Caco-2 (cell line): ENCODE results near the gene DZIP1. TPM values are rescaled to one million over a fixed set of nuclear protein-coding genes. Genes with fewer than 3 reads are reported as not detected.

Experiments
- BruUV-seq: library from RNA; stranded (reverse); fragments of 400-500 nt; replicated peaks from 2 replicates; lab custom pipeline; 2021; lab: Mats Ljungman, UMichigan
- CTCF ChIA-PET: fragments of 300-600 bp; sonication (Branson Sonifier 250); formaldehyde crosslinking; loops from one replicate; lab custom pipeline; 2022; ENCODE audit warnings: antibody characterized with exemption; lab: Charles Lee
- POLR2A ChIA-PET: fragments of 300-600 bp; sonication (Branson Sonifier 250); formaldehyde crosslinking; loops from one replicate; lab custom pipeline; 2022; ENCODE audit warnings: antibody characterized with exemption; lab: Charles Lee
- DNase-seq, 2 experiments: peaks; one replicate each; pipeline versions ENCODE4 v3.0.0 to v3.0.0-alpha.2; 2020 to 2022
- H3K27me3 ChIP-seq: replicated peaks from 2 replicates; pipeline ENCODE4 v1.6.0; 2011; ENCODE audit warnings: low read length; ENCODE audit not compliant: control insufficient read depth, insufficient read depth
- H3K36me3 ChIP-seq: 2 replicates; pipeline ENCODE4 v1.5.1; 2011; ENCODE audit warnings: low read length; ENCODE audit not compliant: control insufficient read depth, insufficient read depth
- H3K4me1 ChIP-seq: fragments of 250-450 bp; sonication (Bioruptor Pico); 2 replicates; pipeline ENCODE4 v1.5.1; 2020; ENCODE audit warnings: mild to moderate bottlenecking
- H3K4me3 ChIP-seq: 2 replicates; pipeline ENCODE4 v1.5.1; 2011; ENCODE audit warnings: low read depth, mild to moderate bottlenecking, control low read depth, low read length
- H3K9me3 ChIP-seq: fragments of 250-450 bp; sonication (Bioruptor Pico); 2 replicates; pipeline ENCODE4 v1.5.1; 2020; ENCODE audit warnings: mild to moderate bottlenecking, moderate library complexity
- H3K27ac Mint-ChIP-seq: one replicate; pipeline ENCODE4 v1.8.0; 2022; ENCODE audit warnings: mixed read lengths; ENCODE audit not compliant: unreplicated experiment
- H3K27me3 Mint-ChIP-seq: one replicate; pipeline ENCODE4 v1.8.0; 2022; ENCODE audit warnings: mixed read lengths; ENCODE audit not compliant: insufficient read depth, unreplicated experiment
- H3K36me3 Mint-ChIP-seq: one replicate; pipeline ENCODE4 v1.8.0; 2022; ENCODE audit warnings: mild to moderate bottlenecking, mixed read lengths; ENCODE audit not compliant: insufficient read depth, unreplicated experiment
- H3K4me1 Mint-ChIP-seq: one replicate; pipeline ENCODE4 v1.8.0; 2022; ENCODE audit warnings: low read depth, mixed read lengths; ENCODE audit not compliant: unreplicated experiment
- H3K4me3 Mint-ChIP-seq: one replicate; pipeline ENCODE4 v1.8.0; 2022; ENCODE audit warnings: mild to moderate bottlenecking, moderate library complexity, mixed read lengths; ENCODE audit not compliant: unreplicated experiment
- H3K9me3 Mint-ChIP-seq: one replicate; pipeline ENCODE4 v1.8.0; 2022; ENCODE audit warnings: mixed read lengths; ENCODE audit not compliant: unreplicated experiment
- intact Hi-C: fragments of 100-400 bp; cut with micrococcal nuclease; formaldehyde crosslinking; loops from one replicate; pipeline ENCODE4 v1.10.0; 2022; ENCODE audit not compliant: unreplicated experiment
- total RNA-seq: library from RNA; stranded (reverse); gene quantifications from 2 replicates; pipeline ENCODE4 v1.2.3, GENCODE V29; 2022
- TF ChIP-seq, protein P1 (sequence below), 2 experiments: fragments of 200-600 bp in 1 of 2; IDR thresholded peaks; 1 replicate in 1 of 2; 2 replicates in 1 of 2; pipeline versions ENCODE4 v1.5.1 to v1.8.0; 2011 to 2022; ENCODE audit warnings: antibody characterized with exemption in 1 of 2, control low read depth in 1 of 2, inconsistent platforms in 1 of 2, low read depth in 1 of 2, low read length in 1 of 2, mild to moderate bottlenecking in 1 of 2, moderate library complexity in 1 of 2; ENCODE audit not compliant: insufficient read depth in 1 of 2, severe bottlenecking in 1 of 2, unreplicated experiment in 1 of 2

Gene DZIP1
- total RNA-seq, 1 experiment from 2014 or later, result 6.5 TPM

DNA sequence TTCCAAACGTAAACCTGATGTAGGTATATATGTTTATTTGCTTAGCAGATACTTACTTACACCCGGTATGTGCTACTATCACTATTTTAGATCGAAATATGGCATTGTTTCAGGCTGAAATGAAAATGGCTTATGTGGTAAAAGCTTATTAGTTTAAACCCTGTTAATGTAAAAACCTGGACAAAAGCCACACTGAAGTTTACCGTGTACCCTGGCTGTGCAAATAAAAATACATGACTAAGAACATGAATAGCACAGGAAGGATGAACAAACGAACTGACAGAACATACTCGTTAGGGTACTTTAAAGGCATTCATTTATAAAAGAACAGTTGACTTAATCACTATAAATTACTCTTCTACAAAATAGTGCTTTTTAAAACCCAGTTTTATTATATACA is 85.4 kb downstream of the DZIP1 start:
- no peaks in the 10 kb centered on the region for H3K27me3 ChIP-seq
- POLR2A ChIA-PET, result no interaction called here
- Mint-ChIP-seq H3K27ac (no peak overlapping the region), H3K4me3 (no peak overlapping the region), H3K36me3 (no peaks in the 10 kb centered on the region), H3K27me3 (peaks cover 7% of the 10 kb centered on the region), H3K9me3 (no peaks in the 10 kb centered on the region), H3K4me1 (peaks cover 4% of the 10 kb centered on the region)
- DNase-seq, result no peak
- CTCF ChIA-PET, result no interaction called here
- intact Hi-C loops, result no loop called here
- no TSS peak for BruUV-seq
- no peaks in the 10 kb centered on the region for H3K4me1 ChIP-seq
- TF ChIP-seq, protein P1, sequence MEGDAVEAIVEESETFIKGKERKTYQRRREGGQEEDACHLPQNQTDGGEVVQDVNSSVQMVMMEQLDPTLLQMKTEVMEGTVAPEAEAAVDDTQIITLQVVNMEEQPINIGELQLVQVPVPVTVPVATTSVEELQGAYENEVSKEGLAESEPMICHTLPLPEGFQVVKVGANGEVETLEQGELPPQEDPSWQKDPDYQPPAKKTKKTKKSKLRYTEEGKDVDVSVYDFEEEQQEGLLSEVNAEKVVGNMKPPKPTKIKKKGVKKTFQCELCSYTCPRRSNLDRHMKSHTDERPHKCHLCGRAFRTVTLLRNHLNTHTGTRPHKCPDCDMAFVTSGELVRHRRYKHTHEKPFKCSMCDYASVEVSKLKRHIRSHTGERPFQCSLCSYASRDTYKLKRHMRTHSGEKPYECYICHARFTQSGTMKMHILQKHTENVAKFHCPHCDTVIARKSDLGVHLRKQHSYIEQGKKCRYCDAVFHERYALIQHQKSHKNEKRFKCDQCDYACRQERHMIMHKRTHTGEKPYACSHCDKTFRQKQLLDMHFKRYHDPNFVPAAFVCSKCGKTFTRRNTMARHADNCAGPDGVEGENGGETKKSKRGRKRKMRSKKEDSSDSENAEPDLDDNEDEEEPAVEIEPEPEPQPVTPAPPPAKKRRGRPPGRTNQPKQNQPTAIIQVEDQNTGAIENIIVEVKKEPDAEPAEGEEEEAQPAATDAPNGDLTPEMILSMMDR (IDR thresholded peaks at IDR 0.05; ENCODE audit: insufficient read depth in 1 of 2, low read depth in 1 of 2, low read length in 1 of 2, severe bottlenecking in 1 of 2, unreplicated experiment in 1 of 2), result no peak
- no peaks in the 10 kb centered on the region for H3K36me3 ChIP-seq
- H3K9me3 ChIP-seq, result no peaks in the 10 kb centered on the region
- no peak overlapping the region for H3K4me3 ChIP-seq

DNA sequence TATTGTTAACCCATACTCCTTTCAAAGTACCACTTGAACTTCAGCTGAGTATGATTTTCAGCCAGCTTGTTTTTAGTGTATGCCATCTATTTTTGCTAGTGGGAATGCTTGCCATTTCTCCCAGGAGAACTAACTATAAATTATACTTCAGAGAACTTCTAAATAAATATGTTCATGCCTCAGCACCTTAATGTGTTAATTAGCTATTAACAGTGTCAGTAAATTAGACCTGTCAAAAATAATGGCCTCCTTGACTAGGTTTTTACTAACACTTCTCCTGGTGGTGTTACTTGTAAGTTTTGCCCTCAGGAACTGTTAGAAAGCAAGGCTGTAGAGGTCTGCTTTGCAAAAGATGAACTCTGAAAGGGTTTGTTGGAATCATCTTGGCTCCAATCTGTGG is 87.5 kb downstream of the DZIP1 start:
- ChIA-PET POLR2A (no interaction called here), CTCF (no interaction called here)
- no peaks in the 10 kb centered on the region for H3K9me3 ChIP-seq
- no peaks in the 10 kb centered on the region for H3K36me3 ChIP-seq
- no peak overlapping the region for H3K4me3 Mint-ChIP-seq
- H3K27me3 Mint-ChIP-seq, result peaks cover 2% of the 10 kb centered on the region
- BruUV-seq, result no TSS peak
- H3K9me3 Mint-ChIP-seq, result no peaks in the 10 kb centered on the region
- peaks cover 6% of the 10 kb centered on the region for H3K4me1 Mint-ChIP-seq
- no peak overlapping the region for H3K27ac Mint-ChIP-seq
- H3K36me3 Mint-ChIP-seq, result no peaks in the 10 kb centered on the region
- H3K4me1 ChIP-seq, result no peaks in the 10 kb centered on the region
- intact Hi-C loops, result no loop called here
- TF ChIP-seq, protein P1 (IDR thresholded peaks at IDR 0.05; ENCODE audit: insufficient read depth in 1 of 2, low read depth in 1 of 2, low read length in 1 of 2, severe bottlenecking in 1 of 2, unreplicated experiment in 1 of 2), result no peak
- no peak for DNase-seq
- no peaks in the 10 kb centered on the region for H3K27me3 ChIP-seq
- no peak overlapping the region for H3K4me3 ChIP-seq

DNA sequence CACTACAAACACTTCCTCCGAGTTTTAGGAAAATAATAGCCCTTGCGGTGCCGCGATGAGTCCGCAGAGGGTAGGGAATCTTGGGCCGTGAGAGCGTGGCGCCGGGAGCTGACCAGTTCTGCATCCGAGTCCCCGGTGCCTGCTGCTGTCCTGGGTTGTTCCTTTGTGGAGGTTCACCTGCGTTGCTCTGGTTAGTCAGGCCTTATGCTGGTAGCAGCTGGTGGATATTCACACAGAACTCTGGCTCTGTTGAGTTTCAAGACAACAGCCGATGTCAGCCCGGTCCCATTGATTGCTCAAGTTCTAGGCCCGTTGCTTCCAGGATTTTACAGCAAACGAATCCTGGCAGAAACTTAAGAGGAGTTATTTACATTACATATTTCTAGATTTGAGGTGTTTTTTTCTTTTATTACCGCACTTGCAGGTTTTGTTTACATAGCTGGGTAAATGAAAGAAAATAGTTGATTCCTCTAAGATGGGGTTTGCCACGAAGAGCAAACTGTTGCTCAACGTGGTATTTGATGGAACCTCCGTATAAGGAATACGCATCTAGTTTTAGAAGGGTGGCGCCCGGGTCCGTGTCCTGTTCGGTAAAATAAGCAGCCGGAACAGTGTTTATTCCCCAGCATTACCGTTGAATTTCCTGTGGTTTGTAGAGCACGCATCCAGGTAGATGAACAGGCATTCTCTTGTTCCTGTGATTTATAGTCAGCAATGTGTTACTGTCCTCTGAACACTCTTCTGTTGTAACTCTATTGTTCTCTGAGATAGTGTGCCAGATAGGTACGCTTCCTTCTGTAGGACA is 90.7 kb downstream of the DZIP1 start:
- H3K9me3 ChIP-seq, result no peaks in the 10 kb centered on the region
- BruUV-seq, result no TSS peak
- ChIA-PET POLR2A (no interaction called here), CTCF (no interaction called here)
- Mint-ChIP-seq H3K36me3 (no peaks in the 10 kb centered on the region), H3K27ac (no peak overlapping the region), H3K4me1 (peaks cover 6% of the 10 kb centered on the region), H3K4me3 (no peak overlapping the region), H3K9me3 (no peaks in the 10 kb centered on the region), H3K27me3 (no peaks in the 10 kb centered on the region)
- H3K4me3 ChIP-seq, result no peak overlapping the region
- no peak for DNase-seq
- H3K27me3 ChIP-seq, result no peaks in the 10 kb centered on the region
- TF ChIP-seq, protein P1 (IDR thresholded peaks at IDR 0.05; ENCODE audit: insufficient read depth in 1 of 2, low read depth in 1 of 2, low read length in 1 of 2, severe bottlenecking in 1 of 2, unreplicated experiment in 1 of 2), result no peak
- H3K36me3 ChIP-seq, result no peaks in the 10 kb centered on the region
- H3K4me1 ChIP-seq, result no peaks in the 10 kb centered on the region
- intact Hi-C loops, result no loop called here
